ENCODE measurements around the gene ANKRD6. TPM values are rescaled to one million over a fixed set of nuclear protein-coding genes. Genes with fewer than 3 reads are reported as not detected.

ANKRD6 gene
- total RNA-seq, 4 donors from 2014 or later: 9.8 to 19.0 (median 12.2) TPM

- Histone ChIP-seq H3K9me3 (no peaks in the 10 kb centered on the region), H3K27ac (no peak overlapping the region), H3K4me1 (peaks cover 0 to 2% (median 0%) of the 10 kb centered on the region in 3 donors), H3K36me3 (no peaks in the 10 kb centered on the region), H3K27me3 (no peaks in the 10 kb centered on the region), H3K4me3 (no peak overlapping the region)
- no peak for ATAC-seq
- WGBS, 2 donors (ENCODE audit: low coverage in 1 of 2): 67 to 93% methylated on average over 2 of the region's 3 CpGs
- TF ChIP-seq POLR2A (IDR thresholded peaks at IDR 0.05) (no peak), POLR2AphosphoS5 (IDR thresholded peaks at IDR 0.05) (no peak), EP300 (IDR thresholded peaks at IDR 0.05) (no peak)
- TF ChIP-seq, protein P1, sequence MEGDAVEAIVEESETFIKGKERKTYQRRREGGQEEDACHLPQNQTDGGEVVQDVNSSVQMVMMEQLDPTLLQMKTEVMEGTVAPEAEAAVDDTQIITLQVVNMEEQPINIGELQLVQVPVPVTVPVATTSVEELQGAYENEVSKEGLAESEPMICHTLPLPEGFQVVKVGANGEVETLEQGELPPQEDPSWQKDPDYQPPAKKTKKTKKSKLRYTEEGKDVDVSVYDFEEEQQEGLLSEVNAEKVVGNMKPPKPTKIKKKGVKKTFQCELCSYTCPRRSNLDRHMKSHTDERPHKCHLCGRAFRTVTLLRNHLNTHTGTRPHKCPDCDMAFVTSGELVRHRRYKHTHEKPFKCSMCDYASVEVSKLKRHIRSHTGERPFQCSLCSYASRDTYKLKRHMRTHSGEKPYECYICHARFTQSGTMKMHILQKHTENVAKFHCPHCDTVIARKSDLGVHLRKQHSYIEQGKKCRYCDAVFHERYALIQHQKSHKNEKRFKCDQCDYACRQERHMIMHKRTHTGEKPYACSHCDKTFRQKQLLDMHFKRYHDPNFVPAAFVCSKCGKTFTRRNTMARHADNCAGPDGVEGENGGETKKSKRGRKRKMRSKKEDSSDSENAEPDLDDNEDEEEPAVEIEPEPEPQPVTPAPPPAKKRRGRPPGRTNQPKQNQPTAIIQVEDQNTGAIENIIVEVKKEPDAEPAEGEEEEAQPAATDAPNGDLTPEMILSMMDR (IDR thresholded peaks at IDR 0.05): no peak
These were observed 56.1 kb downstream of the ANKRD6 start for GRCh38 chr6:89489078-89489477.

GRCh38 chr6:89492025-89492640, 59.2 kb downstream of the ANKRD6 start:
- ATAC-seq: no peak
- Histone ChIP-seq H3K4me3 (no peak overlapping the region), H3K36me3 (no peaks in the 10 kb centered on the region), H3K4me1 (no peaks in the 10 kb centered on the region), H3K27me3 (no peaks in the 10 kb centered on the region), H3K9me3 (no peaks in the 10 kb centered on the region), H3K27ac (no peak overlapping the region)
- 76 to 91% methylated on average over 6 to 7 of the region's 7 CpGs for WGBS, 2 donors (ENCODE audit: low coverage in 1 of 2)
- no peak for TF ChIP-seq POLR2A (IDR thresholded peaks at IDR 0.05)
- no peak for TF ChIP-seq POLR2AphosphoS5 (IDR thresholded peaks at IDR 0.05)
- TF ChIP-seq EP300 (IDR thresholded peaks at IDR 0.05): no peak
- TF ChIP-seq, protein P1 (IDR thresholded peaks at IDR 0.05): no peak

- WGBS, 2 donors (ENCODE audit: low coverage in 1 of 2): 80 to 95% methylated on average over 1 to 3 of the region's 3 CpGs
- no peak for TF ChIP-seq POLR2AphosphoS5 (IDR thresholded peaks at IDR 0.05)
- no peak for TF ChIP-seq POLR2A (IDR thresholded peaks at IDR 0.05)
- TF ChIP-seq EP300 (IDR thresholded peaks at IDR 0.05): no peak
- TF ChIP-seq, protein P1 (IDR thresholded peaks at IDR 0.05): no peak
- ATAC-seq: no peak
- Histone ChIP-seq H3K36me3 (no peaks in the 10 kb centered on the region), H3K9me3 (no peaks in the 10 kb centered on the region), H3K4me1 (no peaks in the 10 kb centered on the region), H3K27ac (no peak overlapping the region), H3K4me3 (no peak overlapping the region), H3K27me3 (no peaks in the 10 kb centered on the region)
These were observed 61.3 kb downstream of the ANKRD6 start for GRCh38 chr6:89494131-89494793.

DNA sequence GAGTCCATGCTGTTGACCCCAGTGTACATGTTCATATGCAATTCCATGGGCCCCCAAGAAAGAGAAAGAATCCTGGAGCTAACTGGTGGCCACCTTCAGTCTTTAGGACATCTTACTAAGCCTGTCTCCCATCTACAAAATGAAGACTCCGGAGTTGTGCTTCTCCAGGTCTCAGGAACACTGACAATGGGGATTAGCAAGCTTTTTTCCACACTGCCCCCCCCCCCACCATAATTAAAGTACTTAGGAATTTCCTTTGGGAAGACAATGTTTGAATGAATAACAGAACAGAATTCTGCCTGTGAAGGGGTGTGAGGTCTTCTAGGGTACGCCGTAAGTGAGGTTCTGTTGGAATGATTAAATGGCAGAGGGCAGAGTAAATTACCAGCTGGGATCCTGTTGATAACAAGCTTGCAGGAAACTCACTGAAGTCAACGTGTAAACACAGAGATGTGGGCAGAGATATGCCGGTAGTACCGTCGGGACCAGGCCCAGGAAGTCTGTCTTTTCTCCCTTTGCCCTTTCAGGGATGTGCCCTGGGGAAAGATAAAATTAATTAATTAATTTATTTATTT, 63.1 kb downstream of the ANKRD6 start:
- WGBS, 2 donors (ENCODE audit: low coverage in 1 of 2): 73 to 75% methylated on average over 5 to 7 of the region's 7 CpGs
- Histone ChIP-seq H3K27ac (no peak overlapping the region), H3K4me3 (no peak overlapping the region), H3K36me3 (no peaks in the 10 kb centered on the region), H3K4me1 (no peaks in the 10 kb centered on the region), H3K9me3 (no peaks in the 10 kb centered on the region), H3K27me3 (no peaks in the 10 kb centered on the region)
- TF ChIP-seq EP300 (IDR thresholded peaks at IDR 0.05) (no peak), POLR2AphosphoS5 (IDR thresholded peaks at IDR 0.05) (no peak), POLR2A (IDR thresholded peaks at IDR 0.05) (no peak)
- TF ChIP-seq, protein P1 (IDR thresholded peaks at IDR 0.05): no peak
- no peak for ATAC-seq
